Measurements from ENCODE around the gene CYP3A4. TPM values are rescaled to one million over a fixed set of nuclear protein-coding genes. Genes with fewer than 3 reads are reported as not detected.

CYP3A4 gene
- total RNA-seq, result not detected

DNA sequence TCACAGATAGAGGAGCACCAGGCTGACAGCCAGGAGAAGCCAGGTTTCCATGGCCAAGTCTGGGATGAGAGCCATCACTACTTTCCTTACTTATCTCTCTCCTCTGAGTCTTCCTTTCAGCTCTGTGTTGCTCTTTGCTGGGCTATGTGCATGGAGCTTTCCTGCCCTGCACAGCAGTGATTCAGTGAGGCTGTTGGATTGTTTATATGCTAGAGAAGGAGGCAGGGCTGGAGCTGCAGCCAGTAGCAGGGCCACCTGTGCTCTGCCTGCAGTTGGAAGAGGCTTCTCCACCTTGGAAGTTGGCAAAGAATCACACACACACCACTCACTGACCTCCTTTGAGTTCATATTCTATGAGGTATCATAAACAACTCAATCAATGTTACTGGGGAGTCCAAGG is at the start of gene CYP3A4:
Gene CYP3A4, minus strand, starts transcription at position 178 of the 400 bp plus-strand sequence. Its CDS starts 103 bp downstream, at position 75.
- POLR2A ChIA-PET, result no interaction called here
- DNase-seq (no peak), ATAC-seq (ENCODE audit: low read depth) (no peak)
- Mint-ChIP-seq H3K4me1 (peaks cover 6% of the 10 kb centered on the region), H3K4me3 (no peak within 1 kb of the TSS), H3K9me3 (no peaks in the 10 kb centered on the region), H3K36me3 (no peaks in the 10 kb centered on the region), H3K27ac (no peak within 1 kb of the TSS), H3K27me3 (peaks cover 9% of the 10 kb centered on the region)

DNA sequence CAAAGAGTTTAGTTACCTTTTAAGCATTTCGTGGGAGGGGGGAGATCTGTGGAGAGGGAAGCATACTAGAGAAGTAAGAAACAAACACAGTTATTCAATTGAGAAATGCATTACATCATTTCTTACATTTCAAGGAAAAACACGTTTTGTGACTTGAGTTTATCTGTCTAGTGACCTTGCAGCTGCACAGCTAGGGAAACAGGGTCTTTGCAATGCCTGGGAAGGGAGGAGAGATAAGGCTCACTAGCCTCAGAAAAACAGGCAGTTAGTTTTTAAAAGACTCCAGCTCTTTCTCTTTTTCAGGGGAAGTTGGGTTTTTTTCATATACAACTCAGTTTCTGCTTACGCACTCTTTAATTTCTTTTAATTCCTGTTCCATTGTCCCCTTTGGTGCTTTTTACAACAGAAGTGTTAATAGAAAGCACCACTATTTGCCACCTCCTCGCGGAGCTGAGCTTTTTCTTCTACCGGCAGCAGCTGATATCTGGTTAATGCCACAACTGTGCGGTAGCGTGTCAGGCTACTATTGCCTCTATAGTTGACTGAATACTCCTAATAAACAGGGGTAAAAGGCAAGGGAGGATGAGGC is 49.4 kb upstream of the CYP3A4 start:
- no peaks in the 10 kb centered on the region for H3K36me3 Mint-ChIP-seq
- H3K27ac Mint-ChIP-seq, result no peak overlapping the region
- POLR2A ChIA-PET, result no interaction called here
- no peaks in the 10 kb centered on the region for H3K9me3 Mint-ChIP-seq
- H3K4me1 Mint-ChIP-seq, result peaks cover 4% of the 10 kb centered on the region
- H3K27me3 Mint-ChIP-seq, result peaks cover 10% of the 10 kb centered on the region
- H3K4me3 Mint-ChIP-seq, result no peak overlapping the region
- no peak for ATAC-seq (ENCODE audit: low read depth)
- DNase-seq, result no peak

- POLR2A ChIA-PET, result interaction anchor here (0.5 kb wide), 1 partner anchor 409 kb away, joined by 6 read pairs; no protein-coding TSS in a partner anchor
- no peak overlapping the region for H3K27ac Mint-ChIP-seq
- no peak overlapping the region for H3K4me3 Mint-ChIP-seq
- ATAC-seq (ENCODE audit: low read depth) (no peak), DNase-seq (no peak)
- H3K4me1 Mint-ChIP-seq, result no peaks in the 10 kb centered on the region
- H3K36me3 Mint-ChIP-seq, result no peaks in the 10 kb centered on the region
- H3K9me3 Mint-ChIP-seq, result no peaks in the 10 kb centered on the region
- peaks cover 21% of the 10 kb centered on the region for H3K27me3 Mint-ChIP-seq
Observed at GRCh38 chr7:99831595-99831994, 47.6 kb upstream of the CYP3A4 start.

GRCh38 chr7:99829524-99830160 is 45.7 kb upstream of the CYP3A4 start:
- POLR2A ChIA-PET, result no interaction called here
- Mint-ChIP-seq H3K4me3 (no peak overlapping the region), H3K9me3 (no peaks in the 10 kb centered on the region), H3K27me3 (peaks cover 22% of the 10 kb centered on the region), H3K4me1 (no peaks in the 10 kb centered on the region), H3K27ac (no peak overlapping the region), H3K36me3 (no peaks in the 10 kb centered on the region)
- no peak for ATAC-seq (ENCODE audit: low read depth)
- no peak for DNase-seq

- no peak overlapping the region for H3K4me3 Mint-ChIP-seq
- no peaks in the 10 kb centered on the region for H3K36me3 Mint-ChIP-seq
- no peak for DNase-seq
- H3K27ac Mint-ChIP-seq, result no peak overlapping the region
- no peak for ATAC-seq (ENCODE audit: low read depth)
- POLR2A ChIA-PET, result no interaction called here
- H3K4me1 Mint-ChIP-seq, result no peaks in the 10 kb centered on the region
- no peaks in the 10 kb centered on the region for H3K9me3 Mint-ChIP-seq
- peaks cover 22% of the 10 kb centered on the region for H3K27me3 Mint-ChIP-seq
Observed at GRCh38 chr7:99828811-99829210, 44.8 kb upstream of the CYP3A4 start.

DNA sequence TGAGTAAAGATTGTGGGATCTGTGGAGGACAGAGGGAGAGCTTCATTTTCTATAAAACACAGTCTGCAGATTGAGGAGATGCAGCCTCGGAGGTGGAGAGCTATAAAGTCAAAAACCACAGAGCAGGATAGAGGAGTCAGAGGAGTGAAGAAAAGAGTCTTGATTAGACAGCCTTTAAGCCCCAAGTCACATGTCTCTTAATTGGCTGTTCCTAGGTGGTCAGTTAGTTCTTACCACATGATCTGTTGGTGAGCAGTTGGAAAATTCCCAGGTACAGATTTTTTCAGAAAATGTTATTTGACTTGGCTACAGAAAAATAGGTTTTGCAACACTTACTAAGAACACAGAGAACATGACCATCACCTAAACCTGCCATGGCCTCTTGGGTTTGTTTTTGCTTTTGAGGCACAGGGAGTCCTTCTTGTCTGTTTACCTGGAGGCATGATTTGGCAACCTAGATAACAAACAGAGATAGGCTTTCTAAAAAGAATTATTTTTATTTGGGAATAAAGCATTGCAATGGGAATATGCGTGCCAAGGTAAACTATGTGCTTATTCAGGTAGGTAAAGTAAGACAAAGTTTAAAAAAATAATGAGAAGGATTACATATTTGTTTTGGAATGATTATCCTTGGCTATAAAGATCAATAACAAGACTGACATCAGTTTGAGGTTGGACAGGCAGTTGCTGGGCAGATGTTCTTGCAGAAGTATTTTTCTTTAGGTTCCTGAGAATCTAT is 43.2 kb upstream of the CYP3A4 start:
- Mint-ChIP-seq H3K4me3 (no peak overlapping the region), H3K36me3 (no peaks in the 10 kb centered on the region), H3K9me3 (no peaks in the 10 kb centered on the region), H3K27ac (no peak overlapping the region), H3K27me3 (peaks cover 17% of the 10 kb centered on the region), H3K4me1 (no peaks in the 10 kb centered on the region)
- DNase-seq (no peak), ATAC-seq (ENCODE audit: low read depth) (no peak)
- POLR2A ChIA-PET, result no interaction called here

- ATAC-seq (ENCODE audit: low read depth) (no peak), DNase-seq (no peak)
- Mint-ChIP-seq H3K4me3 (no peak overlapping the region), H3K4me1 (no peaks in the 10 kb centered on the region), H3K36me3 (no peaks in the 10 kb centered on the region), H3K27ac (no peak overlapping the region), H3K9me3 (no peaks in the 10 kb centered on the region), H3K27me3 (peaks cover 24% of the 10 kb centered on the region)
- POLR2A ChIA-PET, result no interaction called here
Observed at GRCh38 chr7:99825873-99826272, 41.9 kb upstream of the CYP3A4 start.

DNA sequence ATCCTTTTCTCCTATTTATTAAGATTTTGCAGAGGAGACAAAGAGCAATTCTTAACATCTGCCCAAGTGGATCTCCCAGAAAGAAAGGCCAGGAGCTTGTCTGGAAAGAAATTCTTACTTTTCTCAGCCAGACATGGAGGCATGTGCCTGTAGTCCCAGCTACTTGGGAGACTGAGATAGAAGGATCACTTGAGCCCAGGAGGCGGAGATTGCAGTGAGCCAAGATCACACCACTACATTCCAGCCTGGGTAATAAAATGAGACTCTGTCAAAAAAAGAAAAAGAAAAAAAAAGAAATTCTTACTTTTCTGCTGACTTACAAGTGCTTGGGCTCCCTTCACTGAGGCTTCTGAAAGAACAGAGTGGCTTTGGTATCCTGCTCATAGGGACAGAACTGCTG is 41.5 kb upstream of the CYP3A4 start:
- peaks cover 27% of the 10 kb centered on the region for H3K27me3 Mint-ChIP-seq
- POLR2A ChIA-PET, result no interaction called here
- no peak overlapping the region for H3K27ac Mint-ChIP-seq
- H3K36me3 Mint-ChIP-seq, result no peaks in the 10 kb centered on the region
- no peaks in the 10 kb centered on the region for H3K9me3 Mint-ChIP-seq
- no peak overlapping the region for H3K4me3 Mint-ChIP-seq
- ATAC-seq (ENCODE audit: low read depth) (no peak), DNase-seq (no peak)
- no peaks in the 10 kb centered on the region for H3K4me1 Mint-ChIP-seq

GRCh38 chr7:99824091-99824490 is 40.1 kb upstream of the CYP3A4 start:
- no peak overlapping the region for H3K27ac Mint-ChIP-seq
- H3K4me3 Mint-ChIP-seq, result no peak overlapping the region
- DNase-seq (no peak), ATAC-seq (ENCODE audit: low read depth) (no peak)
- POLR2A ChIA-PET, result interaction anchor here (0.5 kb wide), 1 partner anchor 456 kb away, joined by 3 read pairs; no protein-coding TSS in a partner anchor
- peaks cover 34% of the 10 kb centered on the region for H3K27me3 Mint-ChIP-seq
- no peaks in the 10 kb centered on the region for H3K4me1 Mint-ChIP-seq
- no peaks in the 10 kb centered on the region for H3K9me3 Mint-ChIP-seq
- no peaks in the 10 kb centered on the region for H3K36me3 Mint-ChIP-seq

GRCh38 chr7:99822731-99823718 is 39.0 kb upstream of the CYP3A4 start:
- Mint-ChIP-seq H3K27ac (no peak overlapping the region), H3K4me1 (no peaks in the 10 kb centered on the region), H3K27me3 (peaks cover 31% of the 10 kb centered on the region), H3K4me3 (no peak overlapping the region), H3K9me3 (no peaks in the 10 kb centered on the region), H3K36me3 (no peaks in the 10 kb centered on the region)
- ATAC-seq (ENCODE audit: low read depth) (no peak), DNase-seq (no peak)
- POLR2A ChIA-PET, result interaction anchor here (0.5 kb wide), 1 partner anchor 455 kb away, joined by 3 read pairs; no protein-coding TSS in a partner anchor

DNA sequence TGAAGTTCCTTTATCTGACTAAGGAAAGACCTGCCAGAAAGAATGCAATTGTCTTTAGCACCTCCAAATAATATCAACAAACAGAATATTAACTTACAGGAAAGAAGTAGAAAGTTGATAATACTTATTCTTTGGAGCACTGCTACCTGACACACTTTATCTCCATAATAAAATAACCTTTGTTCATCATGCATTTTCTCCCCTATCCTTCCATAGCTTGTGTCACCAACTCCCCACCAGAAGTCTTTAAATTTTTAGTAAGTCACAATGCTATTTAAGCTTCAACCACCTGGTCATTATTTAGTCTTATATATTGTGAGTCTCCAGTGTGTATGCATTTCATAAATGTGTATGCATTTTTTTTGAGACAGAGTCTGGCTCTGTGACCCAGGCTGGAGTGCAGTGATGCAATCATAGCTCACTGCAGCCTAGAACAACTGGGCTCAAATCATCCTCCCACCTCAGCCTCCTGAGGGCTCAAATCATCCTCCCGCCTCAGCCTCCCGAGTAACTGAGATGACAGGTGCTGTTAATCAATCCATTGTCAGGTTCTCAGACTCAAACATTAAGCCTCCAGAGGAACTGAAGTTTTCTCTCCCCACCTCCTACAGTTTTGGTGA is 36.5 kb upstream of the CYP3A4 start:
- Mint-ChIP-seq H3K36me3 (no peaks in the 10 kb centered on the region), H3K27me3 (peaks cover 24% of the 10 kb centered on the region), H3K27ac (no peak overlapping the region), H3K4me3 (no peak overlapping the region), H3K4me1 (no peaks in the 10 kb centered on the region), H3K9me3 (no peaks in the 10 kb centered on the region)
- ATAC-seq (ENCODE audit: low read depth) (no peak), DNase-seq (no peak)
- POLR2A ChIA-PET, result no interaction called here

- peaks cover 10% of the 10 kb centered on the region for H3K9me3 Mint-ChIP-seq
Observed at GRCh38 chr7:99808766-99809165, 24.8 kb upstream of the CYP3A4 start.

More at GRCh38 chr7:99808766-99809165, 24.8 kb upstream of the CYP3A4 start:
- Mint-ChIP-seq H3K27ac (peak overlapping the region; percentile 2), H3K36me3 (no peaks in the 10 kb centered on the region), H3K4me1 (no peaks in the 10 kb centered on the region), H3K27me3 (peaks cover 21% of the 10 kb centered on the region), H3K4me3 (no peak overlapping the region)
- ATAC-seq (ENCODE audit: low read depth) (no peak), DNase-seq (no peak)
- POLR2A ChIA-PET, result no interaction called here

All from activated naive CD8-positive, alpha-beta T cell treated with anti-CD3 and anti-CD28 coated beads, Interleukin-2, amount 10 ng/mL, durations not matched to agents 7 days and 5 days (primary cell).